ENCODE data around the gene CHD5.

- TF ChIP-seq ZNF70 (CRISPR knock-in tag; IDR thresholded peaks at IDR 0.05) (no peak), RARB (CRISPR knock-in tag; IDR thresholded peaks at IDR 0.05) (no peak), ZC3H10 (CRISPR knock-in tag; IDR thresholded peaks at IDR 0.05) (no peak), CSRNP3 (CRISPR knock-in tag; IDR thresholded peaks at IDR 0.05) (no peak), CSDC2 (CRISPR knock-in tag; IDR thresholded peaks at IDR 0.05) (no peak), PATZ1 (CRISPR knock-in tag; IDR thresholded peaks at IDR 0.05; ENCODE audit: borderline replicate concordance) (no peak), ZFP30 (CRISPR knock-in tag; IDR thresholded peaks at IDR 0.05) (no peak), ARNTL (CRISPR knock-in tag; IDR thresholded peaks at IDR 0.05; ENCODE audit: borderline replicate concordance, low read depth) (no peak), TOX (CRISPR knock-in tag; IDR thresholded peaks at IDR 0.05; ENCODE audit: borderline replicate concordance) (no peak), GLIS3 (CRISPR knock-in tag; IDR thresholded peaks at IDR 0.05) (no peak), ZFP3 (CRISPR knock-in tag; IDR thresholded peaks at IDR 0.05) (no peak), POU6F1 (CRISPR knock-in tag; IDR thresholded peaks at IDR 0.05; ENCODE audit: borderline replicate concordance, low read depth) (no peak), ZNF565 (CRISPR knock-in tag; conservative IDR thresholded peaks at IDR 0.05; ENCODE audit: low read depth) (no peak), ESRRG (CRISPR knock-in tag; IDR thresholded peaks at IDR 0.05) (no peak)
Measured at GRCh38 chr1:6100861-6101783, 79.0 kb downstream of the CHD5 start.

Data from SK-N-SH treated with all-trans-retinoic acid at 6 μM for 48 hours (cell line).